Lower lobe of right lung (tissue), 2 donors: ENCODE measurements around the gene DTNB. TPM values are rescaled to one million over a fixed set of nuclear protein-coding genes. Genes with fewer than 3 reads are reported as not detected.
"Not testable (repeated sequence)": the region's sequence is repeated elsewhere in the genome, so short reads cannot be mapped to it uniquely, and the experiment has no call there.

Source experiments
- ATAC-seq, 2 donors: fragments of 200-7000 bp; cut with Tn5 transposase; one replicate each; pipeline ENCODE4 v1.9.1; 2020 to 2022; ENCODE audit warnings: mild to moderate bottlenecking in 2 of 2, moderate library complexity in 2 of 2
- DNase-seq: peaks from one replicate; pipeline ENCODE4 v3.0.0-alpha.2; 2020
- H3K27ac ChIP-seq: fragments of 200-600 bp; one replicate; pipeline ENCODE4 v1.8.0; 2022
- H3K27me3 ChIP-seq: fragments of 200-600 bp; one replicate; pipeline ENCODE4 v1.8.0; 2022; ENCODE audit warnings: low read depth
- H3K36me3 ChIP-seq: fragments of 200-600 bp; one replicate; pipeline ENCODE4 v1.8.0; 2022; ENCODE audit warnings: mild to moderate bottlenecking
- H3K4me1 ChIP-seq: fragments of 200-600 bp; one replicate; pipeline ENCODE4 v1.8.0; 2022
- H3K4me3 ChIP-seq: fragments of 200-600 bp; one replicate; pipeline ENCODE4 v1.8.0; 2022; ENCODE audit warnings: mild to moderate bottlenecking
- H3K9me3 ChIP-seq: fragments of 200-600 bp; one replicate; pipeline ENCODE4 v1.8.0; 2022
- CTCF ChIP-seq: fragments of 200-600 bp; IDR thresholded peaks from one replicate; pipeline ENCODE4 v1.8.0; 2022; ENCODE audit warnings: antibody characterized with exemption, mild to moderate bottlenecking
- intact Hi-C: fragments of 100-400 bp; cut with DNase I; formaldehyde crosslinking; loops from one replicate; pipeline ENCODE4 v1.11.0; 2022
- total RNA-seq: library from RNA; stranded (reverse); fragmentation: NEBNext Ultra II Directional; extraction: Animal tissue kit (Norgen Biotek cat#: 25700); gene quantifications from one replicate; pipeline ENCODE4 v1.2.1, GENCODE V29; 2021
- donor health status: DM: no; HTN: yes; CAD: no; lungs with severe emphysema.

The DTNB gene
- total RNA-seq, 1 donor from 2014 or later = 32.9 TPM

GRCh38 chr2:25405611-25406295 is 267.6 kb downstream of the DTNB start:
- no peak for TF ChIP-seq CTCF
- H3K4me1 ChIP-seq = no peaks in the 10 kb centered on the region
- no peak overlapping the region for H3K4me3 ChIP-seq
- H3K27me3 ChIP-seq = no peaks in the 10 kb centered on the region
- H3K36me3 ChIP-seq = no peaks in the 10 kb centered on the region
- no peak for DNase-seq
- no peak for ATAC-seq
- no peaks in the 10 kb centered on the region for H3K9me3 ChIP-seq
- H3K27ac ChIP-seq = no peak overlapping the region
- intact Hi-C loops = no loop called here

DNA sequence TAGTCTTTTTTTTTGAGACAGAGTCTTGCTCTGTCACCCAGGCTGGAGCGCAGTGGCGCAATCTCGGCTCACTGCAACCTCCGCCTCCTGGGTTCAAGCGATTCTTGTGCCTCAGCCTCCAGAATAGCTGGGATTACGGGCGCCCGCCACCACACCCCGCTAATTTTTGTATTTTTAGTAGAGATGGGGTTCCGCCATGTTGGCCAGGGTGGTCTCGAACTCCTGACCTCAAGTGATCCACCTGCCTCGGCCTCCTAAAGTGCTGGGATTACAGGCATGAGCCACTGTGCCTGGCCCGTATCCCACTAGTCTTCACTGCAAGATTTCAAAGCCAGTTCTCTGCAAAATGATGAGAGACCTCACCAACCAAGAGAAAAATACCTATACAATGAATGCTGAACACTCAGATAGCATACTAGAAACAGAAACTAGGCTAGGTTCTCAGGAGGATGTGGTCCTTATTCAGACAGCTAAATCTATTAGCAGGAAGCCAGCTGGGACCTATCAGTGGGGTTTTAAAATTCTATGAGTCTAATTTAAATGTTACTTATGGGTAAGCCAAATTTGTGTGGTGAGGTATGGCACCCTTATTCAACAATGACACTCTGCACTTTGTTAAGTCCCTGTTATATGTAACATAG is 270.1 kb downstream of the DTNB start:
- intact Hi-C loops, H3K36me3 ChIP-seq, ATAC-seq, DNase-seq, H3K4me1 ChIP-seq, H3K4me3 ChIP-seq, H3K9me3 ChIP-seq, H3K27me3 ChIP-seq, H3K27ac ChIP-seq: not testable (repeated sequence)

DNA sequence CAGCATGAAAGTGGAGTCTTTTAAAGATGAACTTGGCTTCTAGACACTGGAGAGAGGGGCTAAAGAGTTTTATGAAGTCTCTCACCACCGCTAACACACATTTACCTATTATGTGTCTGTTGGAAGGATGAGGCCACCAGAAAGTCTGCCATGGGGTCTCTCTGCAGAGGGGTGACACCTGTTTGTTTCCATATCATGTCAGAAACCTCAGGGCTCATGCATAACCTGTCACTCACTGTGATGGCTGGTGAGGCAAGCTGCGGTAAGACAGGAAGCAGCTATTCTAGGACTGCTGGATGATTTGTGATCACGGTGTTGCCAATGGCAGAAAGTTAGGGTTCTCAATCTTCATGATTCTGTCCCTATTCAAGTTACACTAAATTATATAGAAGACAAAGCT is 270.9 kb downstream of the DTNB start:
- intact Hi-C loops = no loop called here
- H3K4me1 ChIP-seq = no peaks in the 10 kb centered on the region
- no peaks in the 10 kb centered on the region for H3K27me3 ChIP-seq
- H3K36me3 ChIP-seq = no peaks in the 10 kb centered on the region
- H3K9me3 ChIP-seq = no peaks in the 10 kb centered on the region
- no peak for ATAC-seq
- no peak for DNase-seq
- no peak for TF ChIP-seq CTCF
- H3K27ac ChIP-seq = no peak overlapping the region
- H3K4me3 ChIP-seq = no peak overlapping the region

DNA sequence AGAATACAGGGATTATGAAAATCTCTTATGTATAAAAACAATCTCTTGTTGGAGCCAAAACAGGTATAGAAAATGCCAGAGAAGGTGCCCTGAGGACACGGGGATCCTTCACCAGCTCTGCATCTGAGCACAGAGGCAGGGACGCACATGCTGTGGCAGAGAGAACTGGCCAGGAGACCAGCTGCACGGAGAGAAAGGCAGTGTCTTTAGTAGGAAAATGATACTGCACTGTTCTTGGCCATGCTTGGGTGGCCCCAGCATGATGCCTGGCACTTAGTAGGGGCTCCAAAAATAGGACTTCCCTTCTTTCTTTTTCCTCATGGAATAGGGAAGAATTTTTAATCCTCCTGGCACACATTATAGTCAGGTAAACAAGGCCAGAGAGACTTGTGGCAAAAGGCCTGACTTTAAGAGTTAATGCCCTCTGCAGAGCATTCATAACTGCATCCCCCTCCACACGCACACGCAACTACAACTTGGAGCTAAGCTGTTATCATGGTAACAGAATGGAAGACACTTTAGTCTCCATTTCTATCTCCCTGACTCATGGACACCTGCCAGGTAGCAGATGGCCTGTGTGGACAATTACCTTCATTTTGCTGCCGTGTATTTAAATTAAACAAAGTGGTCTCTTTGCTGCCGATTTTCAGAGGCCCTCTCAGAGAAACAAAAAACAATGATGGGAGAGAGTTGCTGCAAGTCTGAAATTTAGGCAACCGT is 271.9 kb downstream of the DTNB start:
- H3K4me3 ChIP-seq = no peak overlapping the region
- DNase-seq = no peak
- ATAC-seq = no peak
- intact Hi-C loops = no loop called here
- no peaks in the 10 kb centered on the region for H3K36me3 ChIP-seq
- no peaks in the 10 kb centered on the region for H3K4me1 ChIP-seq
- H3K9me3 ChIP-seq = no peaks in the 10 kb centered on the region
- no peak for TF ChIP-seq CTCF
- H3K27ac ChIP-seq = no peak overlapping the region
- no peaks in the 10 kb centered on the region for H3K27me3 ChIP-seq

GRCh38 chr2:25400576-25401216 is 272.7 kb downstream of the DTNB start:
- H3K4me3 ChIP-seq = no peak overlapping the region
- no peaks in the 10 kb centered on the region for H3K27me3 ChIP-seq
- ATAC-seq (no peak), DNase-seq (no peak)
- H3K9me3 ChIP-seq = no peaks in the 10 kb centered on the region
- TF ChIP-seq CTCF = no peak
- intact Hi-C loops = no loop called here
- H3K36me3 ChIP-seq = no peaks in the 10 kb centered on the region
- H3K27ac ChIP-seq = no peak overlapping the region
- H3K4me1 ChIP-seq = no peaks in the 10 kb centered on the region
